HL-60/S4 treated with retinoic acid at 250 ng/mL for 4 days and 3 days (cell line): Measurements from ENCODE around the gene TFF3.

Experiments used
- in situ Hi-C: fragments of 300-500 bp; cut with MboI; formaldehyde crosslinking; loops from 2 replicates; pipeline ENCODE4 v1.7.0; 2022; ENCODE audit warnings: low sequenced_read_pairs

The TFF3 gene

DNA sequence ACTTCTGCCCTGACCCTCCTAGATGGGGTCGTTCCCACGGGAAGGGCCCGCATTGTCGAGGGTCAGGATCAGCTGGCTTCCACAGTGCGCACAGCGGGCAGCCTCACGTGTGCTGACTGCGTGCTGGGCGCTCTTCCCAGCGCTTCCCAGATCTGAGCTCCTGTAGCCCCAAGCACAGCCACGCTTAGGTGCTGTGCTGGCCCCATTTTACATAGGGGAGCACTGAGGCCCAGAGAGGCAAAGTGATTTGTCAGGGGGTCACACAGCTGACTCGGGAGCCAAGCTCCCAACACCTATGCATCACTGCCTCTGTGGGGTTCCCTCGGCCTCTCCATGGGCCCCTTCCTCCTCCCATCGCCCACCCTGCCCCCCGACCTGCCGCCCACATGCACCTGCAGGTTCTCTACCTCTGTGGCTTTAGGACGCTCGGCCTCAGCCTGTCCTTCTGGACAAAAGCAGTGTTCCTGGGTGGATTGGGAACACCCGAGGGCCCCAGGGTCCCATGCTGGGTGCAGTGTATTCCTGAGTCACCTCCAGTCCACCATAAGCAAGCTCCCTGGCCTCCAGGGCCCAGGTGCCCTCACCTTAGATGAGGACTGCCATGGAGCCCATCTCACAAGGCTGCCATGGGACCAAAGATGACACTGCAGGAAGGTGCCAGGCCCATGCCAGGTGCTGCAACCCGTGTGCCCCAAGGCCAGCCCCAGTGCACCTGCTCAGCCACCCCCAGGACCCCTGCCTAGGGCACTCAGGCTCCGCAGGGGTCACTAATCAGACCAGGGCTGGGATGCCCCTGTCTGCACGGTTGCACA lies 23.3 kb downstream of the TFF3 start:
- in situ Hi-C loops: no loop called here

DNA sequence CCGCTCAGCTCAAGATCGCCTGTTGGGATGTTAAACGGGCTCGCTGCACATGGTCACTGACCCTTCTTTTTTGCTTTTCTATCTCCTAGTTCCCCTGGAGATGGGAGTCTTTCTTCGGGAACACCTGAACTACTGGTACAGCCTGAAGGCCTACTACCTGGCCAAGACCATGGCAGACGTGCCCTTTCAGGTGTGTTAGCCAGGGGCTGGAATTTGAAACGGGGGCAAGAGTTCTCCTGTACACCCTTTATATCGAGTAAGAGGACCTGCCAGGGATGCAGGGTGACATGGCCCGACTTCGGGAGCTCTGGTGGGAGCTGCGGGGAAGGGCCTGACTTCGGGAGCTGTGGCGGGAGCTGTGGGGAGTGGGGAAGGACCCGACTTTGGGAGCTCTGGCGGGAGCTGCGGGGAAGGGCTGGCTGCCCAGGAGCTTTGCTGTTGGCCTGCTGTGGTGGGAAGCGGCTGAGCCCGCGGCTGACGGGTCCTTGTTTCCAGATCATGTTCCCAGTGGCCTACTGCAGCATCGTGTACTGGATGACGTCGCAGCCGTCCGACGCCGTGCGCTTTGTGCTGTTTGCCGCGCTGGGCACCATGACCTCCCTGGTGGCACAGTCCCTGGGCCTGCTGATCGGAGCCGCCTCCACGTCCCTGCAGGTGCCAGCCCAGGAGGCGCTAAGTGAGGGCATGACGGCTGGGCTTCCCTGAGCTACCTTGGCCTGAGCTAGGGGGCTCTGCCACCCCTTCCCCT lies 24.0 kb downstream of the TFF3 start:
- in situ Hi-C loops: no loop called here

DNA sequence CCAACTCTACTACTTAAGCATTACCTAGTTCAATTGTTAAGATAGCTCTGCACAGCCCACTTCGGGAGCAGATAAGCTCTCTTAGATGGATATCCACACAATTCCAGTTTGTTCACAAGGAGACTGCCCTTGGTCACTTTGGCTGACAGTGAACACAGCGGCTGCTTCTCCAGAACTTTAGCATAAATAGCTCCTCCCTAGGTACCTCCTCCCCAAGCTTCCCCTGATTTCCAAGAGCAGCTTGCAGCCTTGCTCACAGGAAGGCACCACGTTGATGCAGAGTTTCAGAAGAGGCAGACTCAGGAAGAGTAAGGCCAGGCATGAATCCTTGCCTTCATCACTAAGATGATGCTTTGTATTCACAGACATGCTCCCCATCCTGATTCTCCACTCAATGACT lies 24.7 kb downstream of the TFF3 start:
- in situ Hi-C loops: no loop called here

DNA sequence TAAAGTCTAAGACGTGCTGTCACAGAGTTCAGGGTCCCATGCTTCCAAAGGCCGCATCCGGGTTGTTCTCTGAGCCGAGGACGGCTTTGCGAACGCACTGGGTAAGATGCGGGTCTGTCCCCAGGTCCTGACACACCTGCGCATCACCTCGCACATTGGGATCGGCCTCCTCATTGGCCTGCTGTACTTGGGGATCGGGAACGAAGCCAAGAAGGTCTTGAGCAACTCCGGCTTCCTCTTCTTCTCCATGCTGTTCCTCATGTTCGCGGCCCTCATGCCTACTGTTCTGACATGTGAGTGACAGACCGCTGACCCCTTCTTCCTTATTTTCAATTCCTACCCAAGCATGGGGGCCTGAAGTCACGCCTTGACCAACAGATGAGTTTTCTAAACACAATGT lies 25.3 kb downstream of the TFF3 start:
- in situ Hi-C loops: no loop called here

DNA sequence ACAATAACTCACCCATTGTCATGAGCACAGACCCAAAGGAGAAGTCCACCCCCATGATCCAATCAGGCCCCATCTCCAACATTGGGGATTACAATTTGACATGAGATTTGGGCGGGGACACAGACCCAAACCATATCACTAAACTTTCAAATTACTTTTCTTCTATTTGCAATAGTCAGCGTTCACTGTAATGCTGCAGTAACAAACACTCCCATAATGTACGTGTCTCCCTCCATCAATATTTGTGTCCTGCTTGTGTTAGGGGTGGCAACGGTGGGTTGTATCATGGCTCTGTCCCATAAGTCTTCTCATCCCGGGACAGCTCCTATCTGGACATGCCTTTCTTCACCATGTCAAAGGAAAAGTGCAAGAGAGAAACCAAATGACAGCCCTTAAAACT lies 26.2 kb downstream of the TFF3 start:
- in situ Hi-C loops: no loop called here

DNA sequence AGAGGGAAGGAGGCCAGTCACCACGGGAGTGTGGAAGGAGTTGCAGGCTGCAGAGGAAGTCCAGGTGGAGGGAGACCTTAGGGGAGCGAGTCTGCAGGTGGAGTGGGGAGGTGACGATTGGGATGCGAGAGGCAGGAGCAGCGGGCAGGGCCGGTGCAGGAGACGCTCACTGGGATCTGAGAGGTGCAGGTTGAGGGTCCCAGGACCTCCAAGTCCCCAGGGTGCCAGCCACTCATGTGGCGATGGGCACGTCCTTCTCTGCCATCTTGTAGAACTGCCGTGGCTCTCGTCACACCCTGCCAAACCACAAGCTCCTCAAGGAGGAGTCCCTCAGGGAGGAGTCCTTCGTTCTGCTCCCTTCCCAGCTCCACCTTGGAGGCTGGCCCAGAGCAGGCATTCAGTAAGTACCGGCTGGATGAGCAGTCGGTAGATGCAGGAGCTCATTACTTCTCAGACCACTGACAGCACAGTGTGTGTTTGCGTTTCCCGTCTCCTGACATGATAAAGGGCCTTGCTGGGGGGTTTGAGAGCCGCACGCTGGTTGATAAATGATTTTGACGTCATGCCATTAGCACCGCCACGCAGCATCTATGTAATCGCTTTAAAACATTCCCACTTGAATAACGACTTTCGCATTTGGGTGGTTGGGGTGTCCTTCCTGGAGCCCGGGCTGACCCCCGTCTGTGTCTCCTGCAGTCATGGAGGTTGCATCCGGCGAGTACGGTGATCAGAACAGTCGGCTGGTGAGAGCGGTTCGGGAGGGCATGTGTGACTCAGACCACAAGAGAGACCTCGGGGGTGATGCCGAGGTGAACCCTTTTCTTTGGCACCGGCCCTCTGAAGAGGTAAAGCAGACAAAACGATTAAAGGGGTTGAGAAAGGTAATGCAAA lies 27.8 kb downstream of the TFF3 start:
- in situ Hi-C loops: no loop called here

DNA sequence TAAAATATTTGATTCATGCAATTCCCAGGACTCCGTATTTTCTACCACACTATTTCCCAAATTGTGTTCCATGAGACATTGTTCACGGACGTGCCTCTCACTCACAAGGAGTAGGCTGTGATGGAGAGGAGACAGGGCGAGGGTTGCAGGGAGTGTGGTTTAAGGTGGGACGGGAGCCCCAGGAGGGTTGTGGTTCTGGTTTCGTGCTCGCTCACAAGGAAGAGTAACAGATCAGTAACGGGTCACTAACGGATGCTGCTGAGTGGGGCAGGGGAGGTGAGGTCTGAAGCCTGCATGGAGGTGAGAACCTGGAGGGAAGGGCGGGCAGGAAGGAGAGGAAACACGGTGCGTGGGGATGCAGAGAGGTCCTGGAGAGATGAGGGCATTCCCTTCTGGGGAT lies 28.8 kb downstream of the TFF3 start:
- in situ Hi-C loops: no loop called here

DNA sequence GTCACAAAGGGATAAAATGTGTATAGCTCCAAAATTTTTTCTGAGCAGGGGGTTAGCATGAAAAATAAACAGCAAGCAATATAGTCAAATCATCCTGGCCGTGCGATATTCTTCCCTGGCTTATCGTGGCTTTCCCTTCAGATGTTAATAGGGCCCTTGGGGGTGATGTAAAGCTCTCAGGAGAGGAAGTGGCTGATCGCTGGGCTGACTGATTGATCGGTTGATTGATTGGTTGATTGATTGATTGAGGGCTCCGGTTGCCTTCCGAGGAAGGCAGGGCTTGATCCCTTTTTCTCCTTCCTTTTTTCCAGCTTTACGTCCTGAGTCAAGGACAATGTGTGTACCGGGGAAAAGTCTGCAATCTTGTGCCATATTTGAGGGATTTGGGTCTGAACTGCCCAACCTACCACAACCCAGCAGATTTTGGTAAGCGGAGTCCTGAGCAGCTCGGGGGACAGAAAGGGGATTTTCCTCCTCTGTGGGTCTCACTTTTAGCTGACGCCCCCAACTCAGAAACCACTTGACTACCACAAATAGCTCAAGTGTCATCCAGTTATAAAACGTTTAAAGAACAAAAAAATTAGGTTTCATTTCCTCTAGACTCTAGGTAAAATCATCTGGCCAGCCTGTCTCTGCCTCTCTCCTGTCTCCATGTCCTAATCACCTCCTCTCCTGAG lies 29.5 kb downstream of the TFF3 start:
- in situ Hi-C loops: no loop called here

DNA sequence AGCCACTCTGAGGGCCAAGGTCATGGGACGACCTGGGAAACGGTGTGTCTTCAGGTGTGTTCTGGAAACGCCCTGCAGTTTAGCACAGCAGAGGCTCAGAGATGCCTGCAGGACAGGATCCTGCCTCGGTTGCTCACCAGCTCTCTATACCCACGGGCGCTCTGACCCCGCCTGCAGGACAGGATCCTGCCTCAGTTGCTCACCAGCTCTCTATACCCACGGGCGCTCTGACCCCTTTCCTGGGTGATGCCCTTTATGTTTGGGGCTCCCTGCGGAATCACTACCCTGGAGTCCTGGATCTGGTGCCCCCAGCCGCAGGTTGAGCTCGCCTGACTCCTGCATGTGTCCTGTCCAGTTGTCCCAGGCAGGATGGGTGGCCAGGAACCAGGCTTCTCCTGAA lies 32.5 kb downstream of the TFF3 start:
- in situ Hi-C loops: no loop called here

DNA sequence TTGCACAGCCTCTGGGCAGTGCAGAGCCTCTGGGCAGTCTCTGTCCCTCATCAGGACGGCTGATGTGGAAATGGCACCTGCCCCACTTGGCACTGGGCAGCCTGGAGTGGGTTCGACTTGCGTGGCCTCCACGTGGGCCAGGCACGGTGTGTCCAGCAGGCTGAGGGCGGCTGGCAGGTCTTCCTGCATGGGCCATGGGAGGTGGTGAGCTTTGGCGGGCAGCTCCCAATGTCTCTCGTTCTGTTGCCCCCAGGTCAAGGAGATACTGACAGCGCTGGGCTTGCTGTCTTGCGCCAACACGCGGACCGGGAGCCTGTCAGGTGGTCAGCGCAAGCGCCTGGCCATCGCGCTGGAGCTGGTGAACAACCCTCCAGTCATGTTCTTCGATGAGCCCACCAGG lies 33.2 kb downstream of the TFF3 start:
- in situ Hi-C loops: no loop called here

DNA sequence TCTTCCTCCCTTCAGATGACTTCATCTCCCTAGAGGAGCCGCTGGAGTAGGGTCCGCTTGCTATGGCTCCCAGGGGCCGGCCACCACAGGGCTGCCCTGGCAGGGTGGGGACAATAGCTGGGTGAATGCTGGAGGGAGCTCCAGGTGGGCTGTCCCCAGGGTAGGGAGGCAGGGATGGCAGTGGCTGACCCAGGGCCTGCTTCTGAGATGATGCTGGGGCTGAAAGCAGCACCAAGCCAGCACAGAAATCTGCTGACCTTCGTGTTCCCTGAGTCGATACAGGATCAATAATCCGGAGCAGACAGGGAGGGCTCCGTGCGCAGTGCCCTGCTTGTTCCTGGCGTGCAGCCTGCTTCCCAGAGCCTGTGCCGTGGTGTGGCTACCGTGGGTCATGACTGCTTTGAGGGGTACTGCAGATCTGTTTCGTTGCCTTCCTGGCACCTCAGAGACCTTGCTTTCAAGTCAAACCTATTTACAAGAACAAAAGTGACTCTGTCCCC lies 34.0 kb downstream of the TFF3 start:
- in situ Hi-C loops: no loop called here

DNA sequence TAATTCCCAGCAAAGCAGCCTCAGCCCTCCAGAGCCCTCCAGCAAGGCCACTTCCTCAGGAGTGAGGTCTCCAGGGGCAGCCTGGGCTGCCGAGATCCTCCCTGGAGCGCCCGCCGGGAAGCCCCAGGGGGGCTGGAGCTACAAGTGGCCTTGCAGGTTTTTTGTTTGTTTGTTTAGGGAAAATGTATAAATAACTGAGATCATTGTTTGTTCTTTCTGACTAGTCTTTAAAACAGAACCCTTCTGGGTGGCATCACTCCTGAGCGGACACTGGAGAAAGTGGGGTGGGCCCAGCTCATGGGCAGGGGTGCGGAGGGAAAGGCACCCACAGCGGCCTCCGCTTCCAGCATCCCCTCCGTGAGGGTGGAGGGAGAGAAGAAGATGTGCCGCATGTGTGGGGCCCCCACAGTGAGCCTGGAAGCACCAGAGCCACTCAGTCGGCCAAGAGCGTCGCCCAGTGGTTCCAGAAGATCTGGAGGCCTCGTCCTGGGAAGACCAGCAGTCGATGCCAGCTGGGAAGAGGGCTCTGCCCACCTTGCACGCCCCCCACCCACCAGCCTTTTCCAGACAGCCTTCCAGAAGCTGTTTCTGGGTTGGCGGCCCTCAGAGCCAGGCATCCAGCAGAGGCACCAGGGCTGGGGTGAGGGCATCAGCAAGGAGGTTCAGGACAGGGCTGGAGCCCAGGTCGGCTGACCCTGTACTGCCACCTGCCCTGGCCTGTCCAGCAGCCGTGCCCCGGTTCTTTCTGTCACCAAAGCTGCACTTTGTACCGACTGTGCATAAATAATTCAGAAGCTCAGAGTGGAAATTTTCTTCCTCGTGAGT lies 34.6 kb downstream of the TFF3 start:
- in situ Hi-C loops: no loop called here

DNA sequence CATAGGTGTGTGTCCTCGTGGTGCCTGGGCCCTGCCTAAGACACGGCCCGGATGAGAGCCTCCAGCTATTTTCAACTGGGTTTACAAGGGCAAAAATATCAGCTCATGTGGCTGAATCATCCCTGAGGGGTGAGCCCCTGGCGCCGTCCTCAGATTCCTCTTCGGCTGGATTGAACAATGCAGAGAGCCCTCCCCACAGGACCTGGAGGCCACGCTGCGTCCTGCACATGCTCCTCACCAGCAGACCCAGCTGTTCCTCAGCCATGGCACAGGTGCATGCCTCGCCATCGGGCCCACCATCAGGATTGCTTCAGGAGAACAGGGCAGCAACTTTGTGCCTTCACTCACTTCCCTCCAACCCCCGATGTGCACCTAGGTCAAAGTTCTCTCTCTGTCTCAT lies 35.3 kb downstream of the TFF3 start:
- in situ Hi-C loops: no loop called here

DNA sequence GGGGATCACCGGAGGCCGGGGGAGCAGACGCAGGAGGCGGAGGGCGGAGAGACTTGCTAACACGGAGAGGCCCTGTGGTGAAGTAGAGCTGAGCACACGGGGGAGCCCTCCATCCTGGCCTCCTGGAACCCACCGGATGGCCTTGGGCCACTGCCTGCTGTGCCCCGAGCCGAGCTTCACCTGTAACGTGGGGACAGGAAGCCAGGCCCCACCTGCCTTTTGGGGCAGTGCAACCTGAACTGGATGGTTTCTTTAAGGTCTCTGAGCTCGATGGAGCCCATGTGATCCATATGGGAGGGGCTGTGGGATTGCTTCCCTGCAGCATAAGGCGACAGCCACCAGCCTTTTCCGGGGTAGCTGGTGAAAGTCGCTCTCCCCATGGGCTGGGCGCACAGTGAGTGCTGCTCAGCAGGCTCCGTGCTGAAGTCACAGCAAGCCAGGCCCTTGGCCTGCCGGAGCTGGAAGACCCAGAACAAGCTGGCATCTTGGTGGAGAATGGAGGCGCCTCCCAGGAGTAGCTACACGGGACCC lies 35.8 kb downstream of the TFF3 start:
- in situ Hi-C loops: no loop called here

DNA sequence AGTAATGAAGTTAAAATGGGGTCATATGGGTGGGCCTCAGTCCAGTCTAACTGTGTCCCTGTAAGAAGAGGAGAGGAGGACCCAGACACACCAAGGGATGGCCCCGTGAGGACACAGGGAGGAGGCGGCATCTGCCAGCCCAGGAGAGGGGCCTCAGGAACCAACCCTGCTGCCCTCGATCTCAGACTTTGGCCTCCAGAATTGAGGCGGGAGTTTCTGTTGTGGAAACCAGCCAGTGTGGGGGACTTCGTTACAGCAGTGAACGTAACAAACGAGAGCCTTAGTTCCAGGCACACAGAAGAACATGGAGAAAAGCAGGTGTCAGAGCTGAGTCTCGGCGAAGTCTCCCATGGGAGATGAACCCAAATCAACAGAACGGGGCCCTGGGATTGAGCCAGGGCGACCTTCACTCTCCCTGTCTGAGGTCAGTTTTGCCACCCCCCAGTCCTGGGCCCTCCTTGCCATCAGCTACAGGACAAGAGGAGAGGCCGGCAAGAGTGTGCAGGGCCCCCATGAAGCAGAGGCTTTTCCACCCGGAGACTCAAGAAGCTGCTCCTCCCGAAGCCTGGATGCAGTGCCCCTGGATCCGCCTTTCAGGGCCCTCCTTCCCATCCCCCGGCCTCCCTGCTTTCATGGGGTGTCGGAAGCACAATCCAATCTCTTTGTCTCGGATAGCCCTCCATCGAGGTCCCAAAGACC lies 36.6 kb downstream of the TFF3 start:
- in situ Hi-C loops: no loop called here

DNA sequence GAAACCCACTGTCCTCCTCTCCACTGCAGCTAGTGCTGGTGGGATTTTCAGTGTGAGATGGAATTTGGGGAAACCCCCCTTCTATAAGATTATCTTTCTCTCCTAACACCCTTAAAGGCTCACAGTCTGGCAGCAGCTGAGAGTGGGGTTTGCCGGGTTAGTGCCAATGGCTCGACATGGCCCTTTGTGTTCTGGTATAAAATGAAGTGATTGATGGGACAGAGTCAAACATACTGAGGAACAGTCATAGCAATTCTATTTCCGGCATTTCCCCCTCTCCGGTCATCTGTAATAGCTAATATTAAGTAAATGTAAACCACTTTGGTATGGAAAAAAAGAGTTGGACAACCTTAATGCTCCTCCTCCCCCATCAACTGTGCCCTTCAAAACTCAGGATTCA lies 37.6 kb downstream of the TFF3 start:
- in situ Hi-C loops: no loop called here

DNA sequence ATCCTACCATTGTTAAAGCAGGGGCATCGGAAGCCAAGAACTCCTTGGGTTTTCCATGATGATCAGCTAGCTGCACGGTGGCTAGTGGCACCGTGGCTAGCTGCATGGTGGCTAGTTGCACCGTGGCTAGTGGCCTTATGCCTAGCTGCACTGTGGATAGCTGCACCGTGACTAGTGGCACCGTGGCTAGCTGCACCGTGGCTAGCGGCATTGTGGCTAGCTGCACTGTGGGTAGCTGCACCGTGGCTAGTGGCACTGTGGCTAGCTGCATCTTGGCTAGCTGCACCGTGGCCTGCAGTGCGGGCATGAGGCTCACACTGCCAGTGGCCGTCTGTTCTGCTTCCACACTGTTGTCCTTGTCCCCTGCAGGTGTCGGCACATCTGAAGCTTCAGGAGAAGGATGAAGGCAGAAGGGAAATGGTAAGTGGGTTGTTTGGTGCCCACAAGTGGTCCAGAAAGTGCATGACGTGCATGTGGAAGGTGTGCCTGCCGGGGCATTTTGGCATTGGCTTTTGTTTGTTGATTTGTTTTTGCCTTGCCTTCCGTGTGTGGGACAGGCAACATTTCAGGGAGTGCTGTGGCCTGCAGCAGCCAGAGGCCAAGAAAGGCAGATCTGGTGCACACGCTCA lies 38.6 kb downstream of the TFF3 start:
- in situ Hi-C loops: no loop called here

DNA sequence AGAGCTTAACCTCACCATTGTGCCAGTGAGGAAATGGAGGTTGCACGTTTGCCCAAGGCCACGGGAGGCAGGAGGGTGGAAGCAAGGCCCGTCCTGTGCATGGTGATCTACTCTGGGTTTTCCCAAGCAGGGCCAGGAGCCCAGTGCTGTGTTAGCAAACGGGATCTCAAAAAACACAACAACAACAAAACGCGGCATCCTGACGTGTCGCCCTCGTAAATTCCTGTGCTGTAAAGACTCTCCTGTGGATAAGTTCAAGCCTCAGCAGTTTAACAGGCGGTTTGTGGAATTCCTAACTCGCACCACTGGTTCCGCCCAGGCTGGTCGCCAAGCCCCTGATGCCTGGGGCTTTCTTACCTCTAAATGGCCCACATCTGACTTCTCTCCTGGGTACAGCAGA lies 39.1 kb downstream of the TFF3 start:
- in situ Hi-C loops: no loop called here
